ENCODE data around the gene CDT1.

DNA sequence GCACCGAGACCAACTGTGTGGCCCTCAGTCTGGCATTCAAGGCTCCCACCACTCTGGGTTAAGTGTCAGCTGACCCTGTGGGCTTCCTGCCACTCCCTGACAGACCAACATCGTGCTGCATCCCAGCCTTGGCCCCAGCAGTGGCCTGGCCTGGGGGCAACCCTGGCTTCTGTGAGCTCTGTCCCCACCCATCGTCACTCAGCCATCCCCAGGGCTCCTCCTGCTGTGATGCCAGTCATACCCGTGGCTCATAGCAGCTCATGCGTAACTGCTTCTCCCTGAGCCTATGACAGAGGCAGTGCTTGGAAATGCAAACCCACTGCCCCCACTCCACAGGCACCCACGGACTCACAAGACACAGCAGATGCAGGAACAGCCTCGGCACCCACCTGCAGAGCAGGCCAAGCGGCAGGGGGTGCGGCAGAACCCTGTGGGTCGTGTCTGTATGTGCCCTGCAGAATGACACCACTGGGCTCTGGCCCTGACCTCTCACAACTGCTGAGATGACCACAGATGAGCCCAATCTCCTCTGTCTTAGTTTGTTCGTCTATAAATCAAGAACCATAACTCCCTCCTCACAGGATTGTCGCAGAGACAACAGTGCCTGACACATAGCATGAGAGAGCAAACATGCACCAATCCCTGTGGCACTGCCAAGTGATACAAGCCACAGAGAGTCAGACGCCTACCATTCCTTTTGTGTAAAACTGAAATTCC lies 45.2 kb upstream of the CDT1 start:
- TF ChIP-seq YY1 (IDR thresholded peaks at IDR 0.05; ENCODE audit: insufficient read depth, insufficient read length) (no peak), ZNF274 (IDR thresholded peaks at IDR 0.05; ENCODE audit: low read depth, low read length) (no peak)

All from NT2/D1 (cell line).